Limb (tissue), 2 donors: ENCODE measurements around the gene MED1.
"Not testable (repeated sequence)": the region's sequence is repeated elsewhere in the genome, so short reads cannot be mapped to it uniquely, and the experiment has no call there.

Experiments used
- DNase-seq, 2 donors: peaks; one replicate each; pipeline ENCODE4 v3.0.0-alpha.2; 2016; ENCODE audit errors: extremely low spot score in 2 of 2

Gene MED1

GRCh38 chr17:39450847-39451581 is at the start of gene MED1:
TSS of gene MED1 (minus strand) at chr17:39451263. CDS start at chr17:39451062, 201 bp downstream.
- peak; percentile 94 to 97 for DNase-seq

- DNase-seq = not testable (repeated sequence)
Measured at GRCh38 chr17:39496921-39497320, 45.9 kb upstream of the MED1 start.

GRCh38 chr17:39487946-39488345 is 36.9 kb upstream of the MED1 start:
- DNase-seq = no peak

- DNase-seq = not testable (repeated sequence)
Measured at GRCh38 chr17:39487490-39487889, 36.4 kb upstream of the MED1 start.

GRCh38 chr17:39486242-39486641 is 35.2 kb upstream of the MED1 start:
- no peak for DNase-seq

- DNase-seq = no peak
Measured at GRCh38 chr17:39485555-39485954, 34.5 kb upstream of the MED1 start.

- no peak for DNase-seq
Measured at GRCh38 chr17:39484178-39484577, 33.1 kb upstream of the MED1 start.

GRCh38 chr17:39483506-39483905 is 32.4 kb upstream of the MED1 start:
- DNase-seq = no peak

- not testable (repeated sequence) for DNase-seq
Measured at GRCh38 chr17:39479631-39480030, 28.6 kb upstream of the MED1 start.

- DNase-seq = no peak
Measured at GRCh38 chr17:39473310-39473709, 22.2 kb upstream of the MED1 start.

GRCh38 chr17:39468610-39469009 is 17.5 kb upstream of the MED1 start:
- not testable (repeated sequence) for DNase-seq

GRCh38 chr17:39464639-39465181 is 13.6 kb upstream of the MED1 start:
- not testable (repeated sequence) for DNase-seq

- peak in 1 of 2 donors; percentile 26 for DNase-seq
Measured at GRCh38 chr17:39462631-39463375, 11.7 kb upstream of the MED1 start.

- DNase-seq = peak; percentile 33 to 82
Measured at GRCh38 chr17:39461926-39462569, 11.0 kb upstream of the MED1 start.

- peak; percentile 97 to 98 for DNase-seq
Measured at GRCh38 chr17:39461113-39461925, 10.3 kb upstream of the MED1 start, which contains the start of gene CDK12. TSS of gene CDK12 (plus strand) at chr17:39461486. CDS start at chr17:39462072, 586 bp downstream.

GRCh38 chr17:39455919-39456318 is 4.9 kb upstream of the MED1 start:
- DNase-seq = no peak

GRCh38 chr17:39450051-39450450 is 1.0 kb downstream of the MED1 start:
- DNase-seq = no peak

- DNase-seq = no peak
Measured at GRCh38 chr17:39447561-39447960, 3.5 kb downstream of the MED1 start.

- DNase-seq = no peak
Measured at GRCh38 chr17:39443326-39443725, 7.7 kb downstream of the MED1 start.

- not testable (repeated sequence) for DNase-seq
Measured at GRCh38 chr17:39439868-39440267, 11.2 kb downstream of the MED1 start.

- no peak for DNase-seq
Measured at GRCh38 chr17:39429600-39429999, 21.5 kb downstream of the MED1 start.
